HG02678 (cell line): Measurements from ENCODE around the gene FEM1A.
"Not testable (repeated sequence)": the region's sequence is repeated elsewhere in the genome, so short reads cannot be mapped to it uniquely, and the experiment has no call there.

Experiments
- ATAC-seq: cut with Tn5 transposase; IDR thresholded peaks from one replicate; pipeline ENCODE4 v1.9.1; 2021; ENCODE audit warnings: mild to moderate bottlenecking, moderate library complexity; ENCODE audit not compliant: unreplicated experiment

Gene FEM1A

GRCh38 chr19:4811328-4812131, 20.0 kb downstream of the FEM1A start:
- no peak for ATAC-seq

GRCh38 chr19:4814625-4815425, 23.3 kb downstream of the FEM1A start:
- no peak for ATAC-seq

DNA sequence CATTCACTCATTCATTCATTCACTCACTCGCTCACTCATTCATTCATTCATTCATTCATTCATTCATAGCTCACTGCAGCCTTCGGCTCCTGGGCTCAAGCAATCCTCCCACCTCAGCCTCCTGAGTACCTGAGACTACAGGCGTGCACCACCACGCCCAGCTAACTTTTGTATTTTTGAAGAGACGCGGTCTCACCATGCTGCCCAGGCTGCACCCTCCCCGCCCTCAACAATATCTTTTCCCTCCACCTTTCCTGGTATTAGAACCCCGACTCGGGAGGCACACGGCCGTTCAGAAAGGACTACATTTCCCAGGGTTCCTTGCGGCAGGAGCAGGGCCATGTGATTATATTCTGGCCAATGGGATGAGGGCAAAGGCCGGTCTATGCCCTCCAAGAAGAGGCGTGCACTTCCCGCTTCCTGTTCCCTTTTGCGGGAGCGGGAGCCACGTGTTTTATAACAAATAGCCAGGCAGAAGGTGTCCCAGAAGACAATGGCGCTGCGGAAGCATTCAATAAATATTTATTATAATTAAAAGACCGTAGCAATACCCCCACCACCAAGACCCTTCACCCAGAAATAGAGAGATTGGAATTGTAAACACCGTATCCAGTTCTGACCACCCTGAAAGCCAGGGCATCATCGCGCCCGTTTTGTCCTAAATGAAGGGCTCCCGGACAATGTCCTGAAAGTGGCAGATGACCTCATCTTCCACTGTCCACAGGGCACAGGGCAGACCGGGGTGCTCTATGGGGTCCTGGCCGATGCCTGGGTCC, 24.1 kb downstream of the FEM1A start:
- peak; percentile 71 for ATAC-seq

- ATAC-seq = no peak
Measured at GRCh38 chr19:4816202-4816949, 24.8 kb downstream of the FEM1A start.

- ATAC-seq = no peak
Measured at GRCh38 chr19:4816950-4817278, 25.4 kb downstream of the FEM1A start.

DNA sequence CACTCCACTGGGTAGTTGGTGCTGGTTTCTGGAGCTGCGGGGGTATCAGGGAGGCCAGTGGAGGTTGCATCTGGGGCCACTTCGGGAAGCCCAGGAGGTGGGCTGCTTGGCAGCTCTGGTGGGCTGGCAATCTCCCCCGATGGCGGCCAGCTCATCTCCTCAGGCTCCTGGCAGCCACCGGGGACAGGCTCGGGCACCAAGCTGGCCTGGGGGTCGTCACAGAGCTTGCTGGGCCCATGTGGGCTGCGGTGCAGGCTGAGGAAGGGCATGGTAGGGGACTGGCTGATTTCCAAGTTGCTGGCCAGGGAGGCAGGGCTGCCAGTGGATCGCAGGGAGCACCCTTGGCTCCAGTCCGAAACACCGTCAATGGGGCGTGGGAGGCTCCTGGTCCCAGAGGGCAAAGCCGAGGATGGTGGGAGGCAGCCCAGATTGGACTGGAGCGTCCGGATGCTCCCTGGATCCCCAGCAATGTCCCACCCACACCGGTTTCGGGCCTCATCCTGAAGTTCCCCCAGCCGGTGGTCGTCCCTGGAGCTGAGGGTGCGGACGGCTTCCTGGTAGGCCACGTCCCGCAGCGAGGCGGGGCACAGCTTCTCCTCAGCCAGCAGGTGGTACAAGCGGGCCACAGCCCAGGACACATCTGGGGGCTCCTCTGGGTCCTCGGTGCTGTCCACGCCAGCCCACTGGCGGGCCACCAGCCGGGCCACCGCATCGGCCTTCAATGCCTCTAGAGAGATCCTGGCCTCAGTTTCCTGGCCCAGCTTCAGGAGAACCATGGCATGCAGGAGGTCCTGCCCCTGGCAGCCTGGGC, 26.1 kb downstream of the FEM1A start:
- no peak for ATAC-seq

DNA sequence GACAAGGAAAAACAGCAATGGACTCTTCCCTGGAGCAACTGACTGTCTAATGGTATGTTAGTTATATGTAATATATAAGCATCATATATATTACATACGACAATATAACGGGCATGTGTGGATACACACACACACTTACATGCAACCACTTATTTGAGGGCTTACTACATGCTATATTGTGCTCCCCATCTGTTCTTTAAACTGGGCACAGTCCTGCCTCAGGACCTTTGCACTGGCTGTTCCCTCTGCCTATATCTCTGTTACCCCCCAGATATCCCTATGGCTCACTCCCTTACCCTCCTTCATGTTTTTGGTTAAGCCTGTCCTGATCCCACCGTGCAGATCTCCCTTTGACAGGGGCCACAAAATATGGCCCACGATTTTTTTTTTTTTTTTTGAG, 29.7 kb downstream of the FEM1A start:
- no peak for ATAC-seq

- ATAC-seq = not testable (repeated sequence)
Measured at GRCh38 chr19:4822354-4822753, 30.8 kb downstream of the FEM1A start.

GRCh38 chr19:4823577-4823976, 32.0 kb downstream of the FEM1A start:
- no peak for ATAC-seq

DNA sequence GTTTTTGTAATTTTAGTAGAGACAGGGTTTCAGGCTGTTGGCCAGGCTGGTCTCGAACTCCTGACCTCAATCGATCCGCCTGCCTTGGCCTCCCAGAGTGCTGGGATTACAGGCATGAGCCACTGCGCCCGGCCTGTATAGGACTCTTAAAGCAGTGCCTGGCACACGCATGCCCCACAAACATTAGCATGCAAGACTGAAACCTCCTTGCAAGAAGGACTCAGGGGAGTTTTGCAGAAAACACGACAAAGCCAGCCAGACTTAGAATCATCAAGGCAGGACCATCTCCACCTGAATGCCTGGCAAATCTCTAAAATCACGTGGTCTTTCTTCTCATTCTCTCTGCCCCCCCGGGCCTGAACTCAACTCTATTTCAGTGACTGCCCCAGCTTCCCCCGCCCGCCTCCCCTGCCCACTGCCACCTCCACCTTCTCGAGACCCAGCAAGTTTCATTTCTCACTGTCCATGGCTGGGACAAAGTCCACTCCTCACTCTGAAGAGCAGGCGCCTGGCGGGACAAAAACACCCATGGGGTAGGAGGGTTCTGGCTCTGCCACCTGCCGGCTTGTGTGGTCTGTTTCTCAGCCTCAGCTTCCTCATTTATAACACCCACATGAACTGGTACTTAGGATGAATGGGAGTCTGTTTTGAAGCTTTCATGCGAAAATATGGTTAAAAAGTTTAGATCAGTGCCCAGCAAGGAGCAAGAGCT, 37.6 kb downstream of the FEM1A start:
- no peak for ATAC-seq

DNA sequence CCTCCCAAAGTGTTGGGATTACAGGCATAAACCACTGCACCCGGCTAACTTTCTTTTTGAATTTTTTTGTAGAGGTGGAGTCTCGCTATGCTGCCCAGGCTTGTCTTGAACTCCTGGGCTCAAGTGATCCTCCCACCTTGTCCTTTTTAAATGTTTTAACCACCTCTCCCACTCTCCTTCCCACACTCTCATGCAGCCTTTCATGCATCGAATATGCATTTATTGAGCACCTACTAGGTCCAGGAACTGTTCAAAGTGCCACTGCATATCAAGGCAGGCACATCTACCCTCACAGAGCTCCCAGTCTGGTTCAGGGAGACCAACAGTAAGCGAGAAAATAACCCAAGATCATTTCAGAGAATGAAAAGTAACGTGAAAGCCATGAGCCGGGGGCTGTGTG, 38.8 kb downstream of the FEM1A start:
- no peak for ATAC-seq

DNA sequence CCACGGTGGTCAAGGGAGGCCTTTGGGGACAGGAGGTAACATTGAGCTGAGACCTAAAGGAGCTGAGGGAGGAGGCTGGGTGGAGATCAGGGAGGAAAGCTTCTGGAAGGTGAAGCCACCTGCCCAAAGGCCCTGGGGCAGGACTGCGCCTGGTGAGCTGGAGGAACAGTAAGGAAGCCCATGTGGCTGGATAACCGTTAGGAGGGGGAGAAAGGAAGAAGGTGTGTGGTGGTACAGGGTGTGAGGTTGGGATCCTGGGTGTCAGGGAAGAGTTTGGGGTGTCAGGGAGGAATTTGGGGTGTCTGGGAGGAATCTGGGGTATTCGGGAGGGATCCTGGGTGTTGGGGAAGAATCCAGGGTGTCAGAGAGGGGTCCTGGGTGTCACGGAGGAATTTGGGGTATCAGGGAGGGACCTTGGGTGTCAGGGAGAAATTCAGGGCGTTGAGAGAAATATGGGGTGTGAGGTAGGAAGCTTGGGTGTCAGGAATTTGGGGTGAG, 39.3 kb downstream of the FEM1A start:
- ATAC-seq = no peak

DNA sequence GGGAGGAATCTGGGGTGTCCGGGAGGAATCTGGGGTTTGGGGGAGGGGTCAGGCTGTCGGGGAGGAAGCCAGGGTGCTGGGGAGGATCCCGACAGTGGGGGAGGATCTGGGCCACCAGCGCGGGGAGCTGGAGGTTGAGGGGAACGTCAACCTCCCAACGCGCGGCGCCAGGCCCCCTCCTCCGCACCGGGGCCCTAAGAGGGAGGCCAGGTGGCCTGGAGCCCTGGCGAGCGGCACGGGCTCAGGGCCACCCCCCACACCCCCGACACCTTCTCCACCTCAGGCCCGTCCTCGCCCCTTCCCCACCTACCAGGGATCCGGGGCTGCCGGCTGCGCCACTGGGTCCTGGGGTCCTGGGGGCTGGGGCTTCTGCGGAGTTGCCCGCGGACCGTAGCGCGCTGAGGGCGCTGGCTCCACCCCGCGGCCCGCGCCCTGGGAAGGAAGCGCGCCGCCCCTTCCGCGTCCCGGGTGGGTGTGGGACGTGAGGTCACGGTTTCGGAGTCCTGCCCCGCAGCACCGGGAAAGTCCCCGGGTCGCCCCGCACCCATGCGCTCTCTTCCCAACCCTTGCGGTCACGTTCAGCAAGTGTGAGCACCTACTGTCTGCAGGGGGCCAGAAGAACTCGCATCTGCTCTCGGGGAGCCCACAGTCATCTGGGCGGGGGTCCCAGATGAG, 39.9 kb downstream of the FEM1A start, which contains the start of gene TICAM1:
TICAM1 (minus strand) TSS at position 409 of the 675 bp plus-strand sequence. CDS start 13,335 bp downstream, outside the sequence.
- ATAC-seq = peak; percentile 80

DNA sequence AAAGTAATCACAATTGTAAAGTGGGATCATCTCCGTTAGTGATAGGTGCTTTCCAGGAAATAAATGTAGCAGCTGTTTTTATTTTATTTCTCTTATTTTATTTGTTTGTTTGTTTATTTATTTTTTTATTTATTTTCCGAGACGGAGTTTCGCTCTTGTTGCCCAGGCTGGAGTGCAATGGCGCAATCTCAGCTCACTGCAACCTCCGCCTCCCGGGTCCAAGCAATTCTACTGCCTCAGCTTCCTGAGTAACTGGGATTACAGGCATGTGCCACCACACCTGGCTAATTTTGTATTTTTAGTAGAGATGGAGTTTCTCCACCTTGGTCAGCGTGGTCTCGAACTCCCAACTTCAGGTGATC, 40.4 kb downstream of the FEM1A start:
- not testable (repeated sequence) for ATAC-seq

DNA sequence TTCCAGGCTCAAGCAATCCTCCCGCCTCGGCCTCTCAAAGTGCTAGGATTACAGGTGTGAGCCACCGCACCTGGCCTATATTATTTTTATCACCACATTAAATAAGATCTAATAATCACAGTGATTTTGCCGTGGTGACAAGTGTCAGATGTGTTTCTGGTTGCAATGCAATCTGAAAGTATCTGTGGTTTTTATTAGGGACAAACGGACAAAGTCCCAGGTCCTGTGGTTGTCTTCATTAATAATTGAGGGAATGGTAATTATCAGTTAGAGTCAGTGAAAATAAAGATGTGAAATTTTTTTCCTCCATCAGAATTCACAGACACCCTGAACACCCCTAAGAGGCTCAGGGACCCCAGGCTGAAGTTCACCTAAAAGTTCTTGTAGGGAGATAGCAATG, 41.2 kb downstream of the FEM1A start:
- ATAC-seq = no peak

GRCh38 chr19:4839192-4839591, 47.7 kb downstream of the FEM1A start:
- ATAC-seq = no peak

DNA sequence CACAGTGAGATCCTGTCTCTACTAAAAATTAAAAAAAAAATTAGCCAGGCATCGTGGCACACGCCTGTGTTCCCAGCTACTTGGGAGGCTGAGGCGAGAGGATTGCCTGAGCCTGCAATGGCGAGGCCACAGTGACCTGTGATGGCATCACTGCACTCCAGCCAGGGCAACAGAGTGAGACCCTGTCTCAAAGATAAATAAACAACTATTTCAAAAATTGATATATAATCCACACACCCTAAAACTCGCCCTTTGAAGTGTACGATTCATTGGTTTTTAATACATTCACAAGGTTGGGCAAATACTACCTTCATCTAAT, 52.1 kb downstream of the FEM1A start:
- no peak for ATAC-seq

GRCh38 chr19:4844348-4845179, 53.0 kb downstream of the FEM1A start:
- no peak for ATAC-seq
